ENCODE measurements around the gene SIX3. TPM values are rescaled to one million over a fixed set of nuclear protein-coding genes. Genes with fewer than 3 reads are reported as not detected.

The SIX3 gene
- total RNA-seq, 4 donors from 2014 or later, result not detected

GRCh38 chr2:44922776-44923175 lies 18.7 kb upstream of the SIX3 start:
- peaks cover 0 to 1% of the 10 kb centered on the region in 2 donors for H3K4me1 ChIP-seq
- H3K27ac ChIP-seq, result no peak overlapping the region
- ATAC-seq (no peak), DNase-seq (no peak)
- intact Hi-C loops (cut with DNase I; ENCODE audit: low total_unique reads), result no loop called here
- H3K9me3 ChIP-seq, result no peaks in the 10 kb centered on the region
- peaks cover 34 to 62% (median 45%) of the 10 kb centered on the region in 3 donors for H3K27me3 ChIP-seq
- in situ Hi-C loops (cut with MboI; ENCODE audit: low sequenced_read_pairs in 4 of 4), result no loop called here
- TF ChIP-seq POLR2A (IDR thresholded peaks at IDR 0.05) (no peak), CTCF (IDR thresholded peaks at IDR 0.05 in 4 of 5, conservative IDR thresholded peaks at IDR 0.05 in 1 of 5) (no peak)
- H3K4me3 ChIP-seq, result no peak overlapping the region
- no peaks in the 10 kb centered on the region for H3K36me3 ChIP-seq

GRCh38 chr2:44925561-44926136 lies 15.9 kb upstream of the SIX3 start:
- H3K27ac ChIP-seq, result no peak overlapping the region
- H3K4me1 ChIP-seq, result peaks cover 8 to 11% of the 10 kb centered on the region in 2 donors
- H3K36me3 ChIP-seq, result no peaks in the 10 kb centered on the region
- DNase-seq, result no peak
- no peak for ATAC-seq
- no peak overlapping the region for H3K4me3 ChIP-seq
- H3K27me3 ChIP-seq, result peaks cover 57 to 83% (median 70%) of the 10 kb centered on the region in 3 donors
- in situ Hi-C loops (cut with MboI; ENCODE audit: low sequenced_read_pairs in 4 of 4) (loop anchor here in 1 of 4 donors (25.0 kb wide), 1 partner anchor 888 kb away; no protein-coding TSS in a partner anchor), intact Hi-C loops (cut with DNase I; ENCODE audit: low total_unique reads) (no loop called here)
- TF ChIP-seq POLR2A (IDR thresholded peaks at IDR 0.05) (no peak), CTCF (IDR thresholded peaks at IDR 0.05 in 4 of 5, conservative IDR thresholded peaks at IDR 0.05 in 1 of 5) (no peak)
- H3K9me3 ChIP-seq, result no peaks in the 10 kb centered on the region

GRCh38 chr2:44926957-44927356 lies 14.5 kb upstream of the SIX3 start:
- H3K36me3 ChIP-seq, result no peaks in the 10 kb centered on the region
- H3K27ac ChIP-seq, result no peak overlapping the region
- no peaks in the 10 kb centered on the region for H3K9me3 ChIP-seq
- intact Hi-C loops (cut with DNase I; ENCODE audit: low total_unique reads), result no loop called here
- peaks cover 8 to 11% of the 10 kb centered on the region in 2 donors for H3K4me1 ChIP-seq
- in situ Hi-C loops (cut with MboI; ENCODE audit: low sequenced_read_pairs in 4 of 4), result loop anchor here in 1 of 4 donors (25.0 kb wide), 1 partner anchor 890 kb away; no protein-coding TSS in a partner anchor
- H3K27me3 ChIP-seq, result peaks cover 68 to 87% (median 76%) of the 10 kb centered on the region in 3 donors
- TF ChIP-seq CTCF (IDR thresholded peaks at IDR 0.05 in 4 of 5, conservative IDR thresholded peaks at IDR 0.05 in 1 of 5) (no peak), POLR2A (IDR thresholded peaks at IDR 0.05) (no peak)
- no peak for ATAC-seq
- DNase-seq, result no peak
- H3K4me3 ChIP-seq, result no peak overlapping the region

- H3K27me3 ChIP-seq, result peaks cover 77 to 93% (median 83%) of the 10 kb centered on the region in 3 donors
- peak overlapping the region; percentile 42 to 71 (median 47) for H3K4me3 ChIP-seq
- H3K9me3 ChIP-seq, result no peaks in the 10 kb centered on the region
- peaks cover 8 to 11% of the 10 kb centered on the region in 2 donors for H3K4me1 ChIP-seq
- H3K36me3 ChIP-seq, result no peaks in the 10 kb centered on the region
- in situ Hi-C loops (cut with MboI; ENCODE audit: low sequenced_read_pairs in 4 of 4), result loop anchor here in 1 of 4 donors (25.0 kb wide), 1 partner anchor 891 kb away; no protein-coding TSS in a partner anchor
- intact Hi-C loops (cut with DNase I; ENCODE audit: low total_unique reads), result no loop called here
- ATAC-seq (no peak), DNase-seq (no peak)
- no peak overlapping the region for H3K27ac ChIP-seq
- TF ChIP-seq CTCF (IDR thresholded peaks at IDR 0.05 in 4 of 5, conservative IDR thresholded peaks at IDR 0.05 in 1 of 5) (no peak), POLR2A (IDR thresholded peaks at IDR 0.05) (no peak)
Observed at GRCh38 chr2:44927985-44928482, 13.5 kb upstream of the SIX3 start.
